ENCODE results near the gene CACNA1C.
"Not testable (repeated sequence)": the region's sequence is repeated elsewhere in the genome, so short reads cannot be mapped to it uniquely, and the experiment has no call there.

The CACNA1C gene

GRCh38 chr12:2735432-2735831 is 682.6 kb downstream of the CACNA1C start:
- in situ Hi-C loops (cut with HindIII; ENCODE audit: low sequenced_read_pairs) = no loop called here

- in situ Hi-C loops (cut with HindIII; ENCODE audit: low sequenced_read_pairs) = no loop called here
Observed at GRCh38 chr12:2737656-2738241, 685.0 kb downstream of the CACNA1C start.

- in situ Hi-C loops (cut with HindIII; ENCODE audit: low sequenced_read_pairs) = no loop called here
Observed at GRCh38 chr12:2739069-2739468, 686.3 kb downstream of the CACNA1C start.

- in situ Hi-C loops (cut with HindIII; ENCODE audit: low sequenced_read_pairs) = no loop called here
Observed at GRCh38 chr12:2739832-2740641, 687.2 kb downstream of the CACNA1C start.

GRCh38 chr12:2742037-2742436 is 689.2 kb downstream of the CACNA1C start:
- in situ Hi-C loops (cut with HindIII; ENCODE audit: low sequenced_read_pairs) = not testable (repeated sequence)

- in situ Hi-C loops (cut with HindIII; ENCODE audit: low sequenced_read_pairs) = no loop called here
Observed at GRCh38 chr12:2743478-2743877, 690.7 kb downstream of the CACNA1C start.

- in situ Hi-C loops (cut with HindIII; ENCODE audit: low sequenced_read_pairs) = no loop called here
Observed at GRCh38 chr12:2745655-2746054, 692.9 kb downstream of the CACNA1C start.
